Panc1 (cell line): ENCODE data around the gene CACNA1B. TPM values are rescaled to one million over a fixed set of nuclear protein-coding genes. Genes with fewer than 3 reads are reported as not detected.

ENCODE experiments used
- ATAC-seq: fragments of 200-7000 bp; cut with Tn5 transposase; 2 replicates; pipeline ENCODE4 v1.9.1; 2020; ENCODE audit warnings: mild to moderate bottlenecking, moderate library complexity
- BruUV-seq: library from RNA; stranded (reverse); fragments of 400-500 nt; replicated peaks from 2 replicates; lab custom pipeline; 2021; lab: Mats Ljungman, UMichigan
- CTCF ChIA-PET: fragments of 300-600 bp; sonication (Branson Sonifier 250); formaldehyde crosslinking; loops from one replicate; lab custom pipeline; 2022; ENCODE audit warnings: antibody characterized with exemption; lab: Charles Lee
- POLR2A ChIA-PET: fragments of 300-600 bp; sonication (Branson Sonifier 250); formaldehyde crosslinking; loops from one replicate; lab custom pipeline; 2022; ENCODE audit warnings: antibody characterized with exemption; lab: Charles Lee
- DNase-seq: peaks from one replicate; pipeline ENCODE4 v3.0.0-alpha.2; 2010; ENCODE audit warnings: low read depth, low spot score
- H3K27ac ChIP-seq: 2 replicates; pipeline ENCODE4 v1.5.1; 2011; ENCODE audit warnings: mild to moderate bottlenecking, low read length, inconsistent platforms
- H3K27me3 ChIP-seq: fragments of 200-500 bp; sonication (Bioruptor generic); 2 replicates; pipeline ENCODE4 v1.6.0; 2014; ENCODE audit warnings: low read length, inconsistent platforms; ENCODE audit not compliant: control insufficient read depth, insufficient read depth
- H3K36me3 ChIP-seq: fragments of 200-500 bp; sonication (Bioruptor generic); 2 replicates; pipeline ENCODE4 v1.5.1; 2014; ENCODE audit warnings: inconsistent platforms, mild to moderate bottlenecking, low read length, moderate library complexity; ENCODE audit not compliant: control insufficient read depth, insufficient read depth
- H3K4me1 ChIP-seq: 2 replicates; pipeline ENCODE4 v1.5.1; 2011; ENCODE audit warnings: inconsistent platforms, mild to moderate bottlenecking, low read length, moderate library complexity; ENCODE audit not compliant: control insufficient read depth, insufficient read depth
- H3K4me3 ChIP-seq, 2 experiments: 2 replicates each; pipeline ENCODE4 v1.5.1; 2011 to 2012; ENCODE audit warnings: low read depth in 2 of 2, low read length in 2 of 2, mild to moderate bottlenecking in 2 of 2, inconsistent platforms in 1 of 2, moderate library complexity in 1 of 2
- H3K9me3 ChIP-seq: fragments of 200-500 bp; sonication (Bioruptor generic); 2 replicates; pipeline ENCODE4 v1.5.1; 2014; ENCODE audit warnings: low read depth, mild to moderate bottlenecking, inconsistent platforms, low read length, moderate library complexity; ENCODE audit not compliant: control insufficient read depth, insufficient read depth
- POLR2AphosphoS5 ChIP-seq: IDR thresholded peaks from 2 replicates; pipeline ENCODE4 v1.6.1; 2012; ENCODE audit warnings: mild to moderate bottlenecking, low read depth, low read length, moderate library complexity
- REST ChIP-seq, 2 experiments: IDR thresholded peaks; 2 replicates each; pipeline ENCODE4 v1.6.1; 2011 to 2012; ENCODE audit warnings: low read depth in 2 of 2, control low read depth in 1 of 2, low read length in 1 of 2, mild to moderate bottlenecking in 1 of 2, moderate library complexity in 1 of 2; ENCODE audit not compliant: insufficient read depth in 1 of 2
- SIN3A ChIP-seq: IDR thresholded peaks from 2 replicates; pipeline ENCODE4 v1.6.1; 2012; ENCODE audit warnings: low read depth, mild to moderate bottlenecking, low read length, moderate library complexity, borderline replicate concordance; ENCODE audit not compliant: insufficient read depth
- TCF7L2 ChIP-seq: IDR thresholded peaks from 2 replicates; pipeline ENCODE4 v1.6.1; 2011; ENCODE audit warnings: mild to moderate bottlenecking, low read depth, low read length, inconsistent platforms
- in situ Hi-C: cut with HindIII; loops from 2 replicates; pipeline ENCODE4 v1.10.0; 2016; ENCODE audit warnings: low sequenced_read_pairs, low pct_unique_long_range_greater_than_20kb
- intact Hi-C: fragments of 100-400 bp; cut with micrococcal nuclease; formaldehyde crosslinking; loops from one replicate; pipeline ENCODE4 v1.10.0; 2022; ENCODE audit not compliant: unreplicated experiment
- total RNA-seq: library from RNA; stranded (reverse); gene quantifications from one replicate; pipeline ENCODE4 v1.2.1, GENCODE V29; 2021; ENCODE audit not compliant: unreplicated experiment
- TF ChIP-seq, protein P1 (sequence below): fragments of 450-650 bp; IDR thresholded peaks from 2 replicates; pipeline ENCODE4 v1.5.1; 2017; ENCODE audit warnings: mild to moderate bottlenecking

Gene CACNA1B
- total RNA-seq, 1 experiment from 2014 or later, result 0.49 TPM

- POLR2A ChIA-PET, result no interaction called here
- H3K27ac ChIP-seq, result no peak overlapping the region
- H3K27me3 ChIP-seq, result no peaks in the 10 kb centered on the region
- no peaks in the 10 kb centered on the region for H3K4me1 ChIP-seq
- H3K4me3 ChIP-seq, result no peak overlapping the region
- TF ChIP-seq, protein P1, sequence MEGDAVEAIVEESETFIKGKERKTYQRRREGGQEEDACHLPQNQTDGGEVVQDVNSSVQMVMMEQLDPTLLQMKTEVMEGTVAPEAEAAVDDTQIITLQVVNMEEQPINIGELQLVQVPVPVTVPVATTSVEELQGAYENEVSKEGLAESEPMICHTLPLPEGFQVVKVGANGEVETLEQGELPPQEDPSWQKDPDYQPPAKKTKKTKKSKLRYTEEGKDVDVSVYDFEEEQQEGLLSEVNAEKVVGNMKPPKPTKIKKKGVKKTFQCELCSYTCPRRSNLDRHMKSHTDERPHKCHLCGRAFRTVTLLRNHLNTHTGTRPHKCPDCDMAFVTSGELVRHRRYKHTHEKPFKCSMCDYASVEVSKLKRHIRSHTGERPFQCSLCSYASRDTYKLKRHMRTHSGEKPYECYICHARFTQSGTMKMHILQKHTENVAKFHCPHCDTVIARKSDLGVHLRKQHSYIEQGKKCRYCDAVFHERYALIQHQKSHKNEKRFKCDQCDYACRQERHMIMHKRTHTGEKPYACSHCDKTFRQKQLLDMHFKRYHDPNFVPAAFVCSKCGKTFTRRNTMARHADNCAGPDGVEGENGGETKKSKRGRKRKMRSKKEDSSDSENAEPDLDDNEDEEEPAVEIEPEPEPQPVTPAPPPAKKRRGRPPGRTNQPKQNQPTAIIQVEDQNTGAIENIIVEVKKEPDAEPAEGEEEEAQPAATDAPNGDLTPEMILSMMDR, result no peak
- TF ChIP-seq POLR2AphosphoS5 (no peak), SIN3A (no peak)
- CTCF ChIA-PET, result no interaction called here
- no TSS peak for BruUV-seq
- DNase-seq (no peak), ATAC-seq (no peak)
- intact Hi-C loops (no loop called here), in situ Hi-C loops (no loop called here)
- no peaks in the 10 kb centered on the region for H3K36me3 ChIP-seq
- H3K9me3 ChIP-seq, result no peaks in the 10 kb centered on the region
These were observed 159.6 kb downstream of the CACNA1B start for GRCh38 chr9:138037140-138037539.

DNA sequence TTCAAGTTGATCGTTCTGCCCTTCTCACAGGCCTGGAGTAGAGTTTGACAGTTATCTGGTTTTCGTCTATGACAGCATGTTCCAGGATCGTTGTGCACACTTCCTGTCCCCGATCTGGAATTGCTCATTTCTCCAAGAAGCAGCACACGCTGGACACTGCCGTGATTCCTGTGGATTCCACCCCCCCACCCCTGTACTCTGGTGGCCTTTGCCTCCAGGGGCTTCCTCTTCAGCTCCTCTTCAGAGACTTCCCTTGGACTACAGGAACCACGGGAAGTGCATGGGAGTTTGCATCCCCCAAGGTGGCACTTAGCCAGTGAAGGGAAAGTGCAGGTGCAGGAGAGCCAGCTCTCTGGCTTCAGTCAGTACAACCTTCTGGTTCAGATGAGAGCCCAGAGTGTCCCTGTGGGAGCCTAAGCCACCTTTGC is 160.7 kb downstream of the CACNA1B start:
- CTCF ChIA-PET, result no interaction called here
- ATAC-seq (no peak), DNase-seq (no peak)
- Histone ChIP-seq H3K4me1 (no peaks in the 10 kb centered on the region), H3K36me3 (no peaks in the 10 kb centered on the region), H3K27me3 (no peaks in the 10 kb centered on the region), H3K27ac (no peak overlapping the region), H3K9me3 (no peaks in the 10 kb centered on the region), H3K4me3 (no peak overlapping the region)
- intact Hi-C loops (no loop called here), in situ Hi-C loops (no loop called here)
- no peak for TF ChIP-seq REST (IDR thresholded peaks at IDR 0.05; ENCODE audit: insufficient read depth in 1 of 2, low read depth in 2 of 2, low read length in 1 of 2)
- BruUV-seq, result no TSS peak
- POLR2A ChIA-PET, result no interaction called here

- in situ Hi-C loops, result no loop called here
- Histone ChIP-seq H3K27ac (no peak overlapping the region), H3K4me1 (no peaks in the 10 kb centered on the region), H3K9me3 (no peaks in the 10 kb centered on the region), H3K36me3 (no peaks in the 10 kb centered on the region), H3K27me3 (no peaks in the 10 kb centered on the region), H3K4me3 (no peak overlapping the region)
- DNase-seq, result no peak
- intact Hi-C loops, result no loop called here
- ChIA-PET CTCF (no interaction called here), POLR2A (interaction anchor here (0.6 kb wide), 1 partner anchor 13 kb away, joined by 14 read pairs; no protein-coding TSS in a partner anchor)
- BruUV-seq, result no TSS peak
- ATAC-seq, result no peak
- TF ChIP-seq, protein P1, result no peak
- TF ChIP-seq REST (IDR thresholded peaks at IDR 0.05; ENCODE audit: insufficient read depth in 1 of 2, low read depth in 2 of 2, low read length in 1 of 2) (no peak), SIN3A (no peak), TCF7L2 (no peak), POLR2AphosphoS5 (no peak)
These were observed 163.2 kb downstream of the CACNA1B start for GRCh38 chr9:138040446-138041430.
